ENCODE measurements around the gene ZNF670.
"Not testable (repeated sequence)": the region's sequence is repeated elsewhere in the genome, so short reads cannot be mapped to it uniquely, and the experiment has no call there.

Gene ZNF670

DNA sequence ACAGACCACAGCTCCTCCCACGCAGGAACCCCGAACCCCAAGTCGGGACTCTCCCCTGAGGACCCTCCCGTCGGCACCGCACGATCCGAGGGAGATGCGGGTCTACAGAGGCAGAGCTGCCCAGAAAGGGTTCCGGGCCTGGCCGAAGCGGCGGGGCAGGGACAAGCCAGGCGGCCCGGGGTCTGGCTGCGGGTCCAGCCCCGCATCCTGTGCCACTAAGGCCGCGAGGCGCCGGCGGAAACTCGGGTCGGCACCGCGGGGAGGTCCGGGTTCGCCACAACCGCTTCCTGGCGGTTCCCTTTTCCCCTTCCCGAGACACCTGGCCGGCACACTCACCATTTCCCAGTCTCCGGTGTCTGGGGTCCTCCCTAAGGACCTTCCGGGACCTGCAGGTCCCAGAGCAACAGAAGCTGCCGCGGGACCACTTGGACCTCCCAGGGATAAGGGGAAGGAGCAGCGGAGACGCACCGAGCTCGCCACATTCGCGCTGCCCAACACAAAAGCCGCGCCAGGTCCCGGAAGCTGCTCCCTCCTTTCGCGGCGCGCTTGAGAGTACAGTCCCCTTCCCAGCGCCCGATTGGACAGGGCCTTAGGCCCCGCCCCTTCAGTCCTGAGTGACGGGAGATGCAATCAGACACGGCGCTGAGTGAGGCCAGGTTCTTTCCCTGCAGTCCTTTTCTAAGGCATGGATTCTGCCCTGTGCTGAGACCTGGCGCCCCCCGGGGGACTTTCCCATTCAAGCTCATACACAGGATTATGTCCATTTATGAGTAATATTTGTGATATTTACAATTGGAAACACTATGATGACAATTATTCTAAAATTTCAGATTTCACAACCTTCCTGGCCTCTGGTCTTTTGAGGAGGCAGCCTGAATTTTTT is at the start of gene ZNF670:
Gene ZNF670 (minus strand): TSS at position 554 of the 883 bp plus-strand sequence. CDS start 215 bp downstream, at position 339.
- DNase-seq = peak; percentile 90

- DNase-seq = not testable (repeated sequence)
These were observed 49.1 kb upstream of the ZNF670 start for GRCh38 chr1:247127519-247128282.

DNA sequence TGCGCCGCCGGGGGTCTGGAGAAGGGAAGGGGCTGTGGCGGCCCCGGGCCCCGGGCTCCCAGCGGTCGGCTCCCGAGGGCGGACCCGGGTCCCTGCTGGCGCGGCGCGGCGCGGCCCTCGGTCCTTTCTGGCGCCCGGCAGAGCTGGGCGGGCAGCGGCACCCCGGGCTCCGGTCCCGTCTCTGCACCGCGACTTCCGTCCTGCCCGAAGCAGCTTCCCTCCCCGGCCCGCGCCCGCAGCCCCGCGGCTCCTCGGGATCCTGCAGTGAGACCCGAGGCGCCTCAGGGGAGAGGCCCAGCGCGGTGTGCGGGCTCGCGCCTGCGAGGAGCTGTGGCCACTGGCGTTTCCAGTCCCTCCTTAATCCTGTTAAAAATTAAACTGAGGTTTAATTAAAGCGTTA is 48.0 kb upstream of the ZNF670 start:
- DNase-seq = not testable (repeated sequence)

DNA sequence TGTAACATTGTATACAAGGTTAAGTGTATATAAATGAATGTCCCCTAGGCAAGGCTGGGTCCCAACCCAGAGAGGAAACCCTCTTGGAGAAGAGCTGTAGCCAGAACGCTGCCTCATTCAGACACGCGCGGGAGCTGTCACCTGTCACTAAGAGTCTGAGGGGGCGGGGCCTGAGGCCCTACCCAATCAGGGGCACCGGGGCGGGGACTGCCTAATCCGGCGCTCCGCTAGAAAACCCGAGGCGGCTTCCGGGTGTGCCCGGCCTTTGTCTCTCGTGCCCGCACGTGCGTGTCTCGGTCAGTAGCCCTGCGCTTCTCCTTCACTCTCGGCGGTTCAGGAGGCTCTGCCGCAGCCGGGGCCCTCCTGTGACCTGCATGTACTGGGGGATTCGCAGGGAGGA is 47.6 kb upstream of the ZNF670 start:
- not testable (repeated sequence) for DNase-seq

DNA sequence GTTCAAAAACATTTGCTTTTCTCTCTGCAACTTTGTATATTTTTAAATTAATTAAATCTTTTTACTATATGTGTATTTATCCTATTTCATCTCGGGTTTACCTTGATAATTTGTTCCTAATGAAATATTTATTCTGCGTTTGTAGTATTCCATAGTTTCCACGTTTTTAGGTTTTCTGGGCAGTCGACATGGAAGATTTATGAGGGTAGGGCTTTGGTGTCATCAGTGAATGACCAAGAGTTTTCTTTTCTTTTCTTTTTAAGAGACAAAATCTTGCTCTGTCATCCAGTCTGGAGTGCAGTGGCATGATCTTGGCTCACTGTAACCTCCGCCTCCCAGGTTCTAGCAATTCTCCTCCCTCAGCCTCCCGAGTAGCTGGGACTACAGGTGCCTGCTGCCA is 42.8 kb upstream of the ZNF670 start:
- DNase-seq = no peak

DNA sequence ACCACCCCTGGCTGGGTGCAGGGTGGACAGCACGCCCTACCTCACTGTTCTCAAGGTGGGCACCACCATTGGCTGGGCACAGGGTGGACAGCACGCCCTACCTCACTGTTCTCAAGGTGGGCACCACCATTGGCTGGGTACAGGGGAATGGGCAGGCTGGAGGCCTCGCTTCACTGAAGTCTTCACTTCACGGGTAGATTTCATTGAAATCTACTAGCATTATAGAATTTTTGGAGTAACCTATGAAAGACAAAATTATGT is 41.7 kb upstream of the ZNF670 start:
- not testable (repeated sequence) for DNase-seq

DNA sequence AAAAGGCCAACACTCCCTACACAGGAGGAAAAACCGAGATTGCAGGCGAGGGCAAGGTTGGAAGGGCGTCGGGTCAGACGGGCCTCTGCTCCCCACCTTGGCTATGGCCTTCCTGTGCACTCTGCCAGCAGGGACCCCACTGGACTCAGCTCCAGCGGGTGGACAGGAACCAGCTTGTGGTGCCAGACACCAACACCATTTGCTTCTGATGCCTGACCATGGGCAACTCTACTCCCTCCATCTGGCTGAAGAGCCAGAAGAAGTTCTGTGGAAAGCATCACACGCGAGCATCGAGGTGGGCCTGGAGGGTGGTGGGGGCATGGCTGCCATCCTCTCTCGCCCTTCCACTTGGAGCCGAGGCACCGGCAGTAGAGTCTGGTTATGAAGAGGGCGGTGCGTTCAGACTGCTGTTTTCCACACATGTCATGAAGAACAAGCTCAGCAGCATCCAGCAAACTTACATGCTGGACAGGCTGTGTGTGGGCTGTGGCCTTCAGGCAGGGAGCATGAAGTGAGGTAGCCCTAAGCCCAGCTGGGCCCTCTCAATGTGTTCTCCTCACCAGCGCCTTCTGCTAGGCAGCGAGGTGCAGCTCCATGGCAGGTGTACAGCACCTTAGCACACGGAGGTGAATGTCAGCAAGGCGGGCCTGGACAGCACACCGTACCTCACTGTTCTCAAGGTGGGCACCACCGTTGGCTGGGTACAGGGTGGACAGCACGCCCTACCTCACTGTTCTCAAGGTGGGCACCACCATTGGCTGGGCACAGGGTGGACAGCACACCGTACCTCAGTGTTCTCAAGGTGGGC is 41.2 kb upstream of the ZNF670 start:
- no peak for DNase-seq

DNA sequence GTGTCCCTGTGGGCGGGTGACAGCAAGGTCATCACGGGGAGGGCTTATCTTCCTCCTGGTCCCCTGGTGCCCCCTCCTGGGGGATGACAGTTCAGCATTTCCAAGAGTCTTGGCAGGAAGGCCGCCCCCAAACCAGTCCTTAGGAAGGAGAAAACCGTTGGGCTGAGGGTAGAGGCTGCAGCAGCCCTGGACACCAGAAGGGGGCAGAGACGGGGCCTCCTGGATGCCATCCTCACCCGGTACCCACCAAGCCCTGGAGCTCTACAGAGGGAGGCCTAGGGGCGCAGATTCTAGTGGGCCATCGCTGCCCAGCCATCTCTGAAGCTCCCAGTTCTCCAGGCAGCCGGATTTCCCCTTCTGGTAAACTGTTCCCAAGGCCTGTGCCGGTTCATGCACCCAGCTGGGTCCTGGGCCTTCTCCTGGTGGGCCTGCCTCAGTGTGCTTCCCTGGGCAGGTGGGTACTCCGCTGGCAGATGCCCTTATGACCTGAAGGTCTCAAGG is 40.4 kb upstream of the ZNF670 start:
- DNase-seq = peak; percentile 65

GRCh38 chr1:247115545-247115944 is 36.9 kb upstream of the ZNF670 start:
- no peak for DNase-seq

- no peak for DNase-seq
These were observed 36.5 kb upstream of the ZNF670 start for GRCh38 chr1:247115141-247115510.

- no peak for DNase-seq
These were observed 35.9 kb upstream of the ZNF670 start for GRCh38 chr1:247114351-247115140.

DNA sequence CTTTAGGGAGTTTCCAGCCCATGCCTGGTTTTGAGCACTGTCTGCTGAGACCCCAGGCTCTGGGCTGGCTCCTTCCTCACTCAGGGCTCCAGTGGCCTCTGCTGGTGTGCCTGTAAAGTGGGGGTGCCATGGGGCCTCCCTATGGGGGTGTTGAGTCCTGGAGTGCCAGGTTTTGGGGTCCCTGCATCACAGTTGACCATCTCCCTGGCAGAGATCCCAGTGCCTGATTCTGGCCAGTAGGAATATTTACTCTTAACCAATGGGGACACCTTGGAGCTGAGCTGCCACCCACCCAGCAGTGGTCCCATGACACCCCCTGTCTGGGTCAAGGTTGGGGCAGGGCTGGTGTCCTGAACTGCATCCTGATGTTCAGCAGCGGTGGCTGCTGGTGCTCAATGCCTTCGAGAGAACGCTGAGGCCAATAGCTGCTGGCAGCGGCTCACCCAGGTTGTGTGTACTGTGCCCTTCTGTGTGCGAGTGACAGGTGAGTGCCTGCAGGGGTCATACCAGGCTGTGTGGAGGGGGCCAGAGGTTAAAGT is 35.2 kb upstream of the ZNF670 start:
- no peak for DNase-seq

GRCh38 chr1:247113094-247113497 is 34.5 kb upstream of the ZNF670 start:
- no peak for DNase-seq

GRCh38 chr1:247112479-247112781 is 33.8 kb upstream of the ZNF670 start:
- DNase-seq = no peak

DNA sequence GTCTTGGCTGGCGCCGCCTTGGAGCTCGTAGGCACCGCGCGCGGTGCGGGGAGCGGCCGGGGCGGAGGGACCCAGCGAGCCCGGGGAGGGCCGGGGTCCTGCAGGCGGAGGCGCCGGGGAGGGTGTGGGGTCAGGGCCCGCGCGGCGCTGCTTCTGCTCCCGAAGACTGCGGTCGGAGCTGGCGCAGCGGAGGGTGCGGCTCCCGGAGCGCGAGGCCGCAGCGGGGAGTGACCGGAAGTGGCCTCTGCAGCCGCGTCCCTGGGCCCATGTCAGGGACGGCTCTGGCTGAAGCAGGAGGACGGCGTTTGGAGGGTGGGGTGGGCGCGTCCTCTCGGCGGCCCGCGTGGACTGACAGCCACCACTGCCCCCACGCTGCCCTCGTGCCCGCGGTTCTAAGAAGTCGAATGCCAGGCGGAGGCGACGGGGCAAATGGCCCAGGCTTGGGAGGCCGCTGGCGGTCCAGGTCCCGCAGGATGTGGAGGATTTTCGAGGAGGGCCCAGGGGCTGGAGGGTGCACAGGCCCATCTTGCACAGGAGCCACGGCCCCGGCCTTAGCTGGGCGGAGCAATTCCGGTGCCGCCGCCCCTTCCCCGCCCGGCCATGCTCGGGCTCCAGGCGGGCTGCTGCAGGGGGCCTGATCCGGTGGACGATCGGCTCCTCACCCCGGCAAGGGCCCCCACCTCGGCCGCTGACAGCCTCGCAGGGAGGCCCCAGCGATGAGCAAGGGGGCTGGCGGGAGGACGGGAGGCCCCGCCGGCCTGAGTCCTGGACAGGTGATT is 33.3 kb upstream of the ZNF670 start:
- no peak for DNase-seq

DNA sequence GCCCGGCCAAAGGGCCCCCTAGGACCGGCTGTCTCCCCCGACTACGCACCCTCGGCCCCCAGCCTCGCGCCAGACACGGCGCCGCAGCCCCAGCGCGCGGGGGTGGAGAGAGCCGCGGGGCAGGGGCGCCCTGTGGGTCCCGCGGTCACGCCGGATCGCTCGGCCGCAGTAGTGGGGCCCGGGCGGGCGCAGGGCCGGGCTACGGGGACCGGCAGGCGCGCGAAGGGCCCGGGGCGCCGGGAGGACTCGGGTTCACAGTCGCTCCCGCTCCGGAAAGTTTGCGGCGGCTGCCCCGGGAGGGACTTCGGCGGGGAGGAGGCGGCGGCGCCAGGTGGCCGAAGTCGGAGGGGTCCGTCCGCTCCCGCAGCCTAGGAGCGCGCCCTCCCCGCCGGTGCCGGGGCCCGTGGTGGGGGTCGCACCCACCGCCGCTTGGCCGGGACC is 32.7 kb upstream of the ZNF670 start:
- DNase-seq = no peak

GRCh38 chr1:247110627-247111258 is 32.1 kb upstream of the ZNF670 start:
- no peak for DNase-seq

DNA sequence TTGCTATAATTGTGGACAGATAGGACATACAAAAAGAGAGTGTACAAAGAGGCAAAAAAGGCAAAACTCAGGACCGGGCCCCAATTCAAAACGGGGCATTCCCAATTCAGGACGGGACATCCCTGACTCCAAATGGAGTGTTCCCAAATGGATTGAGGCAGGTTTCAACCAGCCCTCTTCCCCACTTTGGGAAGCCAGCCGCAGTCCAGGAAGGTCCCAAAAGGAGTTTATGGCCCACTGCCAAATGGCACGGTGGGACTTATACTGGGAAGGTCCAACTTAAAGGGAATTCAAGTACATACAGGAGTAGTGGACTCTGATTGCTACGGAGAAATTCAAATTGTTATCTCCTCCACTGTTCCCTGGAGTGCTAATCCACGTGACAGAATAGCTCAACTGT is 29.1 kb upstream of the ZNF670 start:
- no peak for DNase-seq

GRCh38 chr1:247105966-247106365 is 27.4 kb upstream of the ZNF670 start:
- DNase-seq = no peak

DNA sequence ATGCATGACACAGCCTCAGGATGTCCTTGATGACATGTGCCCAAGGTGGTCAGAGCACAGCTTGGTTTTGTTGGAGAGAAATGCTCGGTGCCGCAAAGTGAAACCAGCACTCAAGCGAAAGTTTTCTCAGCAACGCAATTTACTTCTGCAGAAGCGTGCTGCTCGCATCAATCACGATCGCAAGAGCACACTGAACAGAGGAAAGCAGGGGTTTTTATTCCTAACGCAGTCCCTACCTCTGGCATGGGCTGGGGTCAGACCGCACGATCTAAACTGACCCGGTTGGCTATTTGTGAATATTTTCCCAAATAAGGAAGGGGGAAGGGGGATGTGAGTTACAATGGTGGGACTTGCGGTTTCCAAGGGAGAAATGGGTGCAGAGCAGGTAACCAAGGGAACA is 26.4 kb upstream of the ZNF670 start:
- no peak for DNase-seq

Data from T1000 (cell line).